ENCODE measurements around the gene APLN.
A peak's percentile ranks its signal among the peaks of the same experiment; 100 is the strongest.

APLN gene

GRCh38 chrX:129638917-129639316, 15.8 kb downstream of the APLN start:
- DNase-seq = no peak

GRCh38 chrX:129637217-129638109, 17.3 kb downstream of the APLN start:
- peak; percentile 65 for DNase-seq

GRCh38 chrX:129636175-129636681, 18.5 kb downstream of the APLN start:
- no peak for DNase-seq

- DNase-seq = no peak
These were observed 20.2 kb downstream of the APLN start for GRCh38 chrX:129634541-129634940.

- DNase-seq = peak; percentile 62
These were observed 22.3 kb downstream of the APLN start for GRCh38 chrX:129632443-129632842.

- DNase-seq = no peak
These were observed 22.9 kb downstream of the APLN start for GRCh38 chrX:129631849-129632248.

GRCh38 chrX:129629837-129630236, 24.9 kb downstream of the APLN start:
- DNase-seq = peak; percentile 44

GRCh38 chrX:129626026-129626425, 28.7 kb downstream of the APLN start:
- no peak for DNase-seq

GRCh38 chrX:129622757-129623301, 31.9 kb downstream of the APLN start:
- no peak for DNase-seq

GRCh38 chrX:129618997-129619396, 35.8 kb downstream of the APLN start:
- DNase-seq = no peak

- DNase-seq = no peak
These were observed 37.3 kb downstream of the APLN start for GRCh38 chrX:129617420-129617819.

- no peak for DNase-seq
These were observed 40.1 kb downstream of the APLN start for GRCh38 chrX:129614481-129615255.

GRCh38 chrX:129613596-129613995, 41.2 kb downstream of the APLN start:
- no peak for DNase-seq

- no peak for DNase-seq
These were observed 42.4 kb downstream of the APLN start for GRCh38 chrX:129612396-129612795.

GRCh38 chrX:129609395-129609794, 45.4 kb downstream of the APLN start:
- no peak for DNase-seq

GRCh38 chrX:129608496-129608895, 46.3 kb downstream of the APLN start:
- no peak for DNase-seq

- peak; percentile 47 for DNase-seq
These were observed 47.8 kb downstream of the APLN start for GRCh38 chrX:129606918-129607317.

- no peak for DNase-seq
These were observed 53.8 kb downstream of the APLN start for GRCh38 chrX:129600981-129601424.

GRCh38 chrX:129599996-129600395, 54.8 kb downstream of the APLN start:
- no peak for DNase-seq

- no peak for DNase-seq
These were observed 55.3 kb downstream of the APLN start for GRCh38 chrX:129599499-129599898.

- DNase-seq = no peak
These were observed 56.9 kb downstream of the APLN start for GRCh38 chrX:129597905-129598304.

GRCh38 chrX:129596077-129596476, 58.7 kb downstream of the APLN start:
- no peak for DNase-seq
